ENCODE results near the gene AIFM3. TPM values are rescaled to one million over a fixed set of nuclear protein-coding genes. Genes with fewer than 3 reads are reported as not detected.

Gene AIFM3
- polyA plus RNA-seq, 1 donor from 2014 or later, result 1.1 TPM

- no peak overlapping the region for H3K9ac ChIP-seq (ENCODE audit: low read length)
- H3K36me3 ChIP-seq (ENCODE audit: insufficient read depth, low read length), result no peaks in the 10 kb centered on the region
Observed at GRCh38 chr22:20986365-20986764, 19.3 kb downstream of the AIFM3 start.

GRCh38 chr22:20987375-20987774 lies 20.3 kb downstream of the AIFM3 start:
- TF ChIP-seq EP300 (conservative IDR thresholded peaks at IDR 0.05; ENCODE audit: poor library complexity, severe bottlenecking) (no peak), REST (IDR thresholded peaks at IDR 0.05; ENCODE audit: borderline replicate concordance) (no peak), TAF1 (IDR thresholded peaks at IDR 0.05; ENCODE audit: low read depth) (no peak), MXI1 (conservative IDR thresholded peaks at IDR 0.05; ENCODE audit: poor library complexity, severe bottlenecking) (no peak), EZH2 (IDR thresholded peaks at IDR 0.05; ENCODE audit: borderline replicate concordance, insufficient read depth, low read length, poor library complexity, severe bottlenecking) (no peak), POLR2AphosphoS5 (IDR thresholded peaks at IDR 0.05) (no peak), SMC3 (conservative IDR thresholded peaks at IDR 0.05; ENCODE audit: poor library complexity) (no peak), CTCF (IDR thresholded peaks at IDR 0.05; ENCODE audit: poor library complexity, severe bottlenecking) (no peak), RAD21 (conservative IDR thresholded peaks at IDR 0.05) (no peak)
- Histone ChIP-seq H3K4me2 (ENCODE audit: low read length) (no peak overlapping the region), H3K27ac (ENCODE audit: low read length) (no peak overlapping the region), H3K36me3 (ENCODE audit: insufficient read depth, low read length) (no peaks in the 10 kb centered on the region), H3K9me3 (ENCODE audit: low read length) (no peaks in the 10 kb centered on the region), H3K27me3 (ENCODE audit: insufficient read depth, low read depth, low read length) (no peaks in the 10 kb centered on the region), H3K9ac (ENCODE audit: low read length) (no peak overlapping the region), H3K79me2 (replicated peaks; ENCODE audit: insufficient read depth, low read length) (no peaks in the 10 kb centered on the region), H3K4me3 (ENCODE audit: low read length) (no peak overlapping the region), H3K9me2 (ENCODE audit: insufficient read depth, low read length) (no peaks in the 10 kb centered on the region), H2AFZ (ENCODE audit: low read depth, low read length) (no peak overlapping the region), H3F3A (ENCODE audit: insufficient read depth, low read length, poor library complexity, severe bottlenecking) (no peaks in the 10 kb centered on the region), H4K20me1 (ENCODE audit: insufficient read depth) (no peaks in the 10 kb centered on the region)

More at GRCh38 chr22:20986365-20986764, 19.3 kb downstream of the AIFM3 start:
- Histone ChIP-seq H3K79me2 (replicated peaks; ENCODE audit: insufficient read depth, low read length) (no peaks in the 10 kb centered on the region), H2AFZ (ENCODE audit: low read depth, low read length) (no peak overlapping the region), H3K9me3 (ENCODE audit: low read length) (no peaks in the 10 kb centered on the region), H4K20me1 (ENCODE audit: insufficient read depth) (no peaks in the 10 kb centered on the region), H3K27me3 (ENCODE audit: insufficient read depth, low read depth, low read length) (no peaks in the 10 kb centered on the region), H3F3A (ENCODE audit: insufficient read depth, low read length, poor library complexity, severe bottlenecking) (no peaks in the 10 kb centered on the region), H3K4me3 (ENCODE audit: low read length) (no peak overlapping the region), H3K9me2 (ENCODE audit: insufficient read depth, low read length) (no peaks in the 10 kb centered on the region), H3K27ac (ENCODE audit: low read length) (no peak overlapping the region), H3K4me2 (ENCODE audit: low read length) (no peak overlapping the region)
- TF ChIP-seq SMC3 (conservative IDR thresholded peaks at IDR 0.05; ENCODE audit: poor library complexity) (no peak), EP300 (conservative IDR thresholded peaks at IDR 0.05; ENCODE audit: poor library complexity, severe bottlenecking) (no peak), MXI1 (conservative IDR thresholded peaks at IDR 0.05; ENCODE audit: poor library complexity, severe bottlenecking) (no peak), POLR2AphosphoS5 (IDR thresholded peaks at IDR 0.05) (no peak), EZH2 (IDR thresholded peaks at IDR 0.05; ENCODE audit: borderline replicate concordance, insufficient read depth, low read length, poor library complexity, severe bottlenecking) (no peak), CTCF (IDR thresholded peaks at IDR 0.05; ENCODE audit: poor library complexity, severe bottlenecking) (no peak), TAF1 (IDR thresholded peaks at IDR 0.05; ENCODE audit: low read depth) (no peak)

Data from neural cell (in vitro differentiated cells).